Measurements from ENCODE around the gene ZNF407.

Gene ZNF407

DNA sequence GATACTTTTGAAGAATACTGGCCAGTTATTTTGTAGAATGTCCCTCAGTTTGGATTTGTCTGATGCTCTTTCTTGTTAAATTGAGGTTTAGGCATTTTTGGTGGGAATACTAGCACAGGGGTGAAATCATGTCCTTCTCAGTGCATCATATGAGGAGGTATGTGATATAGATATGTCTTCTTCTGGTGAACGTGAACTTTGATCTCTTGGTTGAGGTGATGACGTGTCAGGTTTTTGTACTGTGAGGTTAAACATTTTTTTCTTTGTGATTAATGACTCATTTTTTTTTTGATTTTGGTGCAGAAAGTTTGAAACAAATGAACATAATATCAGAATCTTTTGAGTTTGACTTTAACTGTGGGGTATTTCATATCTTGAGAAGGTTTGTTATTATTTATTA, 11.0 kb downstream of the ZNF407 start:
- H2AFZ ChIP-seq (ENCODE audit: low read length): no peak overlapping the region
- H3K27me3 ChIP-seq (replicated peaks; ENCODE audit: insufficient read depth, low read length): no peaks in the 10 kb centered on the region
- H4K20me1 ChIP-seq (ENCODE audit: insufficient read depth, low read length): no peaks in the 10 kb centered on the region
- no peak overlapping the region for H3K9ac ChIP-seq (ENCODE audit: low read length)
- no peak overlapping the region for H3K4me3 ChIP-seq (ENCODE audit: low read length)
- no peak overlapping the region for H3K27ac ChIP-seq (ENCODE audit: low read length)
- no peak for DNase-seq
- H3F3A ChIP-seq (ENCODE audit: insufficient read depth, low read length): no peaks in the 10 kb centered on the region
- H3K79me2 ChIP-seq (ENCODE audit: low read length): peaks cover 63% of the 10 kb centered on the region
- no peak overlapping the region for H3K4me2 ChIP-seq (ENCODE audit: low read depth, low read length)
- H3K36me3 ChIP-seq (replicated peaks; ENCODE audit: insufficient read depth, low read length): no peaks in the 10 kb centered on the region
- TF ChIP-seq EZH2phosphoT487 (IDR thresholded peaks at IDR 0.05; ENCODE audit: low read length) (no peak), EZH2 (optimal IDR thresholded peaks at IDR 0.05; ENCODE audit: low read depth, low read length) (no peak)
- TF ChIP-seq, protein P1, sequence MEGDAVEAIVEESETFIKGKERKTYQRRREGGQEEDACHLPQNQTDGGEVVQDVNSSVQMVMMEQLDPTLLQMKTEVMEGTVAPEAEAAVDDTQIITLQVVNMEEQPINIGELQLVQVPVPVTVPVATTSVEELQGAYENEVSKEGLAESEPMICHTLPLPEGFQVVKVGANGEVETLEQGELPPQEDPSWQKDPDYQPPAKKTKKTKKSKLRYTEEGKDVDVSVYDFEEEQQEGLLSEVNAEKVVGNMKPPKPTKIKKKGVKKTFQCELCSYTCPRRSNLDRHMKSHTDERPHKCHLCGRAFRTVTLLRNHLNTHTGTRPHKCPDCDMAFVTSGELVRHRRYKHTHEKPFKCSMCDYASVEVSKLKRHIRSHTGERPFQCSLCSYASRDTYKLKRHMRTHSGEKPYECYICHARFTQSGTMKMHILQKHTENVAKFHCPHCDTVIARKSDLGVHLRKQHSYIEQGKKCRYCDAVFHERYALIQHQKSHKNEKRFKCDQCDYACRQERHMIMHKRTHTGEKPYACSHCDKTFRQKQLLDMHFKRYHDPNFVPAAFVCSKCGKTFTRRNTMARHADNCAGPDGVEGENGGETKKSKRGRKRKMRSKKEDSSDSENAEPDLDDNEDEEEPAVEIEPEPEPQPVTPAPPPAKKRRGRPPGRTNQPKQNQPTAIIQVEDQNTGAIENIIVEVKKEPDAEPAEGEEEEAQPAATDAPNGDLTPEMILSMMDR (IDR thresholded peaks at IDR 0.05; ENCODE audit: low read length): no peak
- no peaks in the 10 kb centered on the region for H3K9me2 ChIP-seq (replicated peaks; ENCODE audit: insufficient read depth, low read length)
- H3K9me3 ChIP-seq (replicated peaks; ENCODE audit: insufficient read depth, low read length): no peaks in the 10 kb centered on the region
- H3K4me1 ChIP-seq (ENCODE audit: low read length): peaks cover 19% of the 10 kb centered on the region

DNA sequence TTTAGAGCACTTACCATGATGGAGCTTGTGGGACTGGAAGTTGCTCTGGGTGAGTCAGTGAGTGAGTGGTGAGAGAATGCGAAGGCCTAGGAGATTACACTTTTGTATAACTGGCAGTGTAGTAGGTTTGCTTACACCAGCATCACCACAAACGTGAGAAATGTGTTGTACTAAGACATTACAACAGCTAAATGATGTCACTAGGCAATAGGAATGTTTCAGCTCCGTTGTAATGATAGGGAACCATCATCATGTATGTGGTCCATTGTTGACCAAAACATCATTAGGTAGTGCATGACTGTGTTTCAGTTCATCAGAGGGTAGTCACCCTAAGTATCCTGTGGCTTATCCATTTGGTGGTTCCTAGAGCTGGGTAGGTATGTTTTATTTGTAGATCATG, 11.9 kb downstream of the ZNF407 start:
- Histone ChIP-seq H3F3A (ENCODE audit: insufficient read depth, low read length) (no peaks in the 10 kb centered on the region), H3K4me2 (ENCODE audit: low read depth, low read length) (no peak overlapping the region), H3K4me3 (ENCODE audit: low read length) (no peak overlapping the region), H3K27ac (ENCODE audit: low read length) (no peak overlapping the region), H3K9me3 (replicated peaks; ENCODE audit: insufficient read depth, low read length) (no peaks in the 10 kb centered on the region), H3K9me2 (replicated peaks; ENCODE audit: insufficient read depth, low read length) (no peaks in the 10 kb centered on the region), H3K27me3 (replicated peaks; ENCODE audit: insufficient read depth, low read length) (no peaks in the 10 kb centered on the region), H2AFZ (ENCODE audit: low read length) (no peak overlapping the region), H4K20me1 (ENCODE audit: insufficient read depth, low read length) (no peaks in the 10 kb centered on the region), H3K9ac (ENCODE audit: low read length) (no peak overlapping the region), H3K79me2 (ENCODE audit: low read length) (peaks cover 63% of the 10 kb centered on the region), H3K4me1 (ENCODE audit: low read length) (peaks cover 11% of the 10 kb centered on the region), H3K36me3 (replicated peaks; ENCODE audit: insufficient read depth, low read length) (no peaks in the 10 kb centered on the region)
- no peak for DNase-seq
- no peak for TF ChIP-seq EZH2 (optimal IDR thresholded peaks at IDR 0.05; ENCODE audit: low read depth, low read length)
- TF ChIP-seq, protein P1 (IDR thresholded peaks at IDR 0.05; ENCODE audit: low read length): no peak
- TF ChIP-seq EZH2phosphoT487 (IDR thresholded peaks at IDR 0.05; ENCODE audit: low read length): no peak

DNA sequence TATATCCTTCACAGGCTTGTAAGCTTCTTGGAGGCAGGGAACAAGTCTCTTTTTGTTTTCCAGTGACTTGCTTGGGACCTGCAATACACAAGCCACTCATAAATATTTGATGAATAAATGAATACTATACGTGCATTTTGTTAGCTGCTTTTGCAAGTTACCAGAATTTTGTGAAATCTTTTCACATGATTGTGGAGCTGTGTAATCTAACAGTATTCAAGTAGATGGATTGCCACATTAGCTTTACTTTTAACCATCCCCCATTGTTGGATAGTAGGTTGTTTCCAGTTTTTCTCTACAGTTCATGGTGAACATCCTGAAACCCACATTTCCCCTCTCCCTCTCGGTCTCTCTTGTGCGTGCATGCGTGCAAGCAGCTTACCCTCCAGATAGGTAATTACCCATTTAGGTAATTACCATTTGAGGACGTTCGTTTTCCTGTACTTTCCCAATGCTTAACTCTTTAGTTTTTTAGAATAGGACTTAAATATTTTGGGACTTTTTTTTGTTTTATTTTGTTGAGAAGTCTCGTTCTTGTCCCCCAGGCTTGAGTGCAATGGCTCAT, 12.5 kb downstream of the ZNF407 start:
- Histone ChIP-seq H3K79me2 (ENCODE audit: low read length) (peaks cover 67% of the 10 kb centered on the region), H3K4me3 (ENCODE audit: low read length) (no peak overlapping the region), H4K20me1 (ENCODE audit: insufficient read depth, low read length) (no peaks in the 10 kb centered on the region), H3F3A (ENCODE audit: insufficient read depth, low read length) (no peaks in the 10 kb centered on the region), H3K4me2 (ENCODE audit: low read depth, low read length) (no peak overlapping the region), H3K27ac (ENCODE audit: low read length) (no peak overlapping the region), H3K4me1 (ENCODE audit: low read length) (peaks cover 7% of the 10 kb centered on the region), H3K9me3 (replicated peaks; ENCODE audit: insufficient read depth, low read length) (no peaks in the 10 kb centered on the region), H3K27me3 (replicated peaks; ENCODE audit: insufficient read depth, low read length) (no peaks in the 10 kb centered on the region), H2AFZ (ENCODE audit: low read length) (no peak overlapping the region), H3K9me2 (replicated peaks; ENCODE audit: insufficient read depth, low read length) (no peaks in the 10 kb centered on the region), H3K36me3 (replicated peaks; ENCODE audit: insufficient read depth, low read length) (no peaks in the 10 kb centered on the region), H3K9ac (ENCODE audit: low read length) (no peak overlapping the region)
- no peak for DNase-seq
- TF ChIP-seq EZH2 (optimal IDR thresholded peaks at IDR 0.05; ENCODE audit: low read depth, low read length) (no peak), EZH2phosphoT487 (IDR thresholded peaks at IDR 0.05; ENCODE audit: low read length) (no peak)
- TF ChIP-seq, protein P1 (IDR thresholded peaks at IDR 0.05; ENCODE audit: low read length): no peak

Measured in MM.1S (cell line).